ENCODE data around the gene TRAPPC10. TPM values are rescaled to one million over a fixed set of nuclear protein-coding genes. Genes with fewer than 3 reads are reported as not detected.

The TRAPPC10 gene
- total and polyA plus RNA-seq, 10 of the 15 experiments (the other 5 are each of a cell fraction or from before 2014, with no cell fraction given), result 1.1 to 39.6 (median 28.2) TPM

DNA sequence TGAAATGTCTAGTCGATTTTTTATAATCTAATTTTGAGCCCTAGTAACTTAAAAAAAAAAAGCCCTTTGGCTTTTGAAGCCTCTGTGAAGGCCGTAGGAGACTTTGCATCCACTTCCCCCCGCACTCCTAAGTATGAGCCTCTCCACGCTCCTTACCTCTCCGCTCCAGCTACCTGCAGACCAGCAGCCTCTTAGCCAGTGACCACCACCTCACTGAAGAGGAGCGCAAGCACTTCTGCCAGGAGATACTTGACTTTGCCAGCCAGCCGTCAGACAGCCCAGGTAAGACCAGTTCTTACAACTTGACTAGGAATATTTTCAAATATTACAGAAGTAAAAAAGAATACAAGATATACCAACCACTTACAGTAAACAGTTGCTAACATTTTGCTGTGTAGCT, 67.7 kb downstream of the TRAPPC10 start (continued):
- no peak for TF ChIP-seq SUZ12 (IDR thresholded peaks at IDR 0.05; ENCODE audit: unreplicated experiment)
- TF ChIP-seq, protein P1, sequence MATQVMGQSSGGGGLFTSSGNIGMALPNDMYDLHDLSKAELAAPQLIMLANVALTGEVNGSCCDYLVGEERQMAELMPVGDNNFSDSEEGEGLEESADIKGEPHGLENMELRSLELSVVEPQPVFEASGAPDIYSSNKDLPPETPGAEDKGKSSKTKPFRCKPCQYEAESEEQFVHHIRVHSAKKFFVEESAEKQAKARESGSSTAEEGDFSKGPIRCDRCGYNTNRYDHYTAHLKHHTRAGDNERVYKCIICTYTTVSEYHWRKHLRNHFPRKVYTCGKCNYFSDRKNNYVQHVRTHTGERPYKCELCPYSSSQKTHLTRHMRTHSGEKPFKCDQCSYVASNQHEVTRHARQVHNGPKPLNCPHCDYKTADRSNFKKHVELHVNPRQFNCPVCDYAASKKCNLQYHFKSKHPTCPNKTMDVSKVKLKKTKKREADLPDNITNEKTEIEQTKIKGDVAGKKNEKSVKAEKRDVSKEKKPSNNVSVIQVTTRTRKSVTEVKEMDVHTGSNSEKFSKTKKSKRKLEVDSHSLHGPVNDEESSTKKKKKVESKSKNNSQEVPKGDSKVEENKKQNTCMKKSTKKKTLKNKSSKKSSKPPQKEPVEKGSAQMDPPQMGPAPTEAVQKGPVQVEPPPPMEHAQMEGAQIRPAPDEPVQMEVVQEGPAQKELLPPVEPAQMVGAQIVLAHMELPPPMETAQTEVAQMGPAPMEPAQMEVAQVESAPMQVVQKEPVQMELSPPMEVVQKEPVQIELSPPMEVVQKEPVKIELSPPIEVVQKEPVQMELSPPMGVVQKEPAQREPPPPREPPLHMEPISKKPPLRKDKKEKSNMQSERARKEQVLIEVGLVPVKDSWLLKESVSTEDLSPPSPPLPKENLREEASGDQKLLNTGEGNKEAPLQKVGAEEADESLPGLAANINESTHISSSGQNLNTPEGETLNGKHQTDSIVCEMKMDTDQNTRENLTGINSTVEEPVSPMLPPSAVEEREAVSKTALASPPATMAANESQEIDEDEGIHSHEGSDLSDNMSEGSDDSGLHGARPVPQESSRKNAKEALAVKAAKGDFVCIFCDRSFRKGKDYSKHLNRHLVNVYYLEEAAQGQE (IDR thresholded peaks at IDR 0.05; ENCODE audit: low read depth, low read length), result no peak
- TF ChIP-seq SMARCA5 (IDR thresholded peaks at IDR 0.05), result no peak
- TF ChIP-seq, protein P2, sequence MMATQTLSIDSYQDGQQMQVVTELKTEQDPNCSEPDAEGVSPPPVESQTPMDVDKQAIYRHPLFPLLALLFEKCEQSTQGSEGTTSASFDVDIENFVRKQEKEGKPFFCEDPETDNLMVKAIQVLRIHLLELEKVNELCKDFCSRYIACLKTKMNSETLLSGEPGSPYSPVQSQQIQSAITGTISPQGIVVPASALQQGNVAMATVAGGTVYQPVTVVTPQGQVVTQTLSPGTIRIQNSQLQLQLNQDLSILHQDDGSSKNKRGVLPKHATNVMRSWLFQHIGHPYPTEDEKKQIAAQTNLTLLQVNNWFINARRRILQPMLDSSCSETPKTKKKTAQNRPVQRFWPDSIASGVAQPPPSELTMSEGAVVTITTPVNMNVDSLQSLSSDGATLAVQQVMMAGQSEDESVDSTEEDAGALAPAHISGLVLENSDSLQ (IDR thresholded peaks at IDR 0.05), result no peak
- TF ChIP-seq POLR2AphosphoS5 (IDR thresholded peaks at IDR 0.05; ENCODE audit: low read length), result no peak
- no peak for TF ChIP-seq TCF7 (IDR thresholded peaks at IDR 0.05; ENCODE audit: borderline replicate concordance)
- no peak for TF ChIP-seq TCF12 (IDR thresholded peaks at IDR 0.05; ENCODE audit: low read depth, low read length)
- no peak for TF ChIP-seq MXI1 (IDR thresholded peaks at IDR 0.05; ENCODE audit: low read depth, low read length)
- TF ChIP-seq BACH1 (IDR thresholded peaks at IDR 0.05; ENCODE audit: borderline replicate concordance), result no peak

Data from GM12878 (cell line).